NCI-H187 treated with DMSO at 0.1 percent for 48 hours (cell line): ENCODE data around the gene DCN.

ENCODE experiments used
- DNase-seq: peaks from one replicate; lab custom pipeline; 2025; lab: John Stamatoyannopoulos, UW

The DCN gene

DNA sequence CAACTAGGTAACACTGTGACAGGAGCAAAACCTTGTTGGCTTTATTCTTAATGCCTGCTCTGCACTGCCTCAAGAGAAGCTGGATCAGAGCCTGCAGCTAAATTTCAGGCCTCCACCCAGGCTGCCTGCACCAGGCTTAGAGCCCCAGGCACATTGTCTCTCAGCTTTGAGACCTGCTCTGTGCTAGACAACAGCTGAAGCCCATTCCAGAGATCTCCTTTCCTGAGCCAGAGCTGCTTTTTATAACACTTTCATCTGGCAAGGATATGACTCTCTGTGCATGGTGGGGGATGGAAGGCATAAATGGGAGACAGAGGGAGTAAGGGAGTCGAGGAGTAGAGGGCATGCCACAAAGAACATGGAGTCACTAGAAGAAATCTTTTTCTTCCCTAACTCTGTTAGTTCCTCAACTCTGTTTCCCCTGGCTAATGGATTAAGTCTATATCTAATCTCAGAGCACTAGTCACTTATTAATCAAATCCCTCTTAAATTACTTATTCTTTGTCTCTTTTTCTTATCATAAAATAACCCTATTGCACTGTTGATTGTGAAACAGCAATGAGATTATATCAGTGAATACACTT lies 44.2 kb downstream of the DCN start:
- DNase-seq: no peak

DNA sequence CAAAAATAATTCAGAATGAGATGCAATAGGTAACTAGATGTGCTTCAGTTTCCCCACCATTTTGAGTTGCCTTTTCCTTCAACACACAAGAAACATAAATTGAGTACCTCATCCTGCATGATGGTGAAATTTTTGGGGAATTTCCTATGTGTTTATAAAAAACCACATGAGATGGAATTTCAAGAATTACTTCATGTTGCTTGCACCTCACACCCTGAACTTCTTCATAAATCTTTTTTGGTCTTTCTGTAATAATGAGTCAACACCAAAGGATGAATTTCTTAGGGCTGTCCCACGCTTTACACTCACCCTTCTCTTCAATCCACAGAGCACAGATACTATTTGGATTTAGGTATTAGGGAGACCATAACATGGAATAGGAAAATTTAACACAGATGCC lies 48.7 kb downstream of the DCN start:
- DNase-seq: no peak

DNA sequence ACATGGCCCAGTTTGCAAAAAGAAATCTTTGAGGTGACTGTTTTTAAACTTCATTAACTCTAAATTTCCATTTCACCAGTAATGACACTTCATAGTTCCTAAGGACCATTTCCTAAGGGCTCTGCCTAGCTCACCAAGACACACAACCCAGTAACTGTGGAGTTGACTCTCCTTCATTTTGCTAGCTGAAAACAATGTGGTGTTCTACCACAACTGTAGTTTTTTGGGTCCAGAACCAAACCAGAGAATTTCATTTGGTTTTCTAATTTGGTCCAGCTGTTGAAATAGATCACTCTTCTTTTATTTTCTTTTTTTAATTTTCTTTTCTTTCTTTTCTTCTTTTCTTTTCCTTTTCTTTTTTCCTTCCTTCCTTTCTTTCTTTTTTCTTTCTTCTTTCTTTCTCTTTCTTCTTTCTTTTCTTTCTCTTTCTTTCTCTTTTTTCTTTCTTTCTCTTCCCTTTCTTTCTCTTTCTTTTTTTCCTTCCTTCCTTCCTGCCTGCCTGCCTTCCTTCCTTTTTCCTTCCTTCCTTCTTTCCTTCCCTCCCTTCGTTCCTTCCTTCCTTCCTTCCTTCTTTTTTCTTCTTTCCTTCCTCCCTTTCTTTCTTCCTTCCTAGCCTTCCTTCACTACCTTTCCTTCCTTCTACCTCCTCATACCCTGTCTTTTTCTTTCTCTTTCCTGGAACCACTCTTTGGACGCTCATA lies 52.8 kb downstream of the DCN start:
- DNase-seq: no peak

DNA sequence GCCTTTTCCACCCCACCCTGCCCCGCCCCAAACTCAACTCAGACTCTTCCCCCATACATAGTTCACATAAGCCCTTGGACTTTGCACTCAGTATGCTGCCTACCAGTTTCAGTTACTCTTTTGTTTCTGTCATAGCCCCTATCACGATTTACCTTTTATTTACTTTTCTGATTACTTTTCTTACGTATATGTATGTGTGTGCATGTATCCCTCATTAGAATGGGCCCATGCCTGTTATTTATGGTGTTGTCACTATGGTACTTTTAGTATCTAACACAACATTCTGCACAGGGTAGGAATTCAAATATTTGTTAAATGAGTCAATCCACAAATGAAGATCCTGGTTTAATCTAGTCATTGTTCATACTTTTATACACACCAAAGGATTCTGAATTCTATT lies 54.9 kb downstream of the DCN start:
- DNase-seq: no peak

DNA sequence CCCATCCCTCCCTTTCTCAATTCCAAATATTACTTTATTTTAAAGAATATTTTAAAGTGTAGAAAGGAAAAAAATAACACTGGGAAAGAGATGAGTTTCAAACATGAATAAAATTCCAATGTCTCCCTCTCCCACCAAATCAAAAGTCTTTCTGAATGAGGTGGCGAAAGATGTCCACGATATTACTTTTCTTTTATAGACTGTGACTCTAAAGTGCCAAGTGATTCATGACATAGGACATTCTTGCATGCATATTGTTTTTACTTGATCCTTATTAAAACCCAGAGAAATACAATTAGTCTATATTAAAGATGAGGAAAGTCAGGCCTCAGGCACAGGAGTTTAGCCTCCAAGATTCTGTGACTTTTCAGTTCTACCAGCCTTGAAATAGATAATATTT lies 55.3 kb downstream of the DCN start:
- no peak for DNase-seq

DNA sequence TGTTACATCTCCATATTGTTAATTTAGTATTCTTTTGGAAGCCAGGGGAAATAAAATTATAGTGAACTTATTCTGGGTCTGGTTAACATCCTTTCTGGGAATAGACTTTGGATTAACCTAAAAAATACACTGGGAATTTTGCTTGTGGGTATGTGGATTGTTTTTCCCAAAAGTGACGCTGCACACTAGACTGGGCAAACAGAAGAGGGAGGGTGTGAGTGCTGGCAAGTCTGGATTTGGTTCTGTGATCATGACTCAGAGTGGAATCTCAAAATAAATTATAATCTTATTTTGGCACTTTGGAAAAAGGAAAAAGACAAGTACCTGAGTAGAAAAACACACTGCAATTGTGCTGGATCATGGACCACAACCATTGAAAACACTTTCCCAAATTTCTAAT lies 56.1 kb downstream of the DCN start:
- DNase-seq: no peak

DNA sequence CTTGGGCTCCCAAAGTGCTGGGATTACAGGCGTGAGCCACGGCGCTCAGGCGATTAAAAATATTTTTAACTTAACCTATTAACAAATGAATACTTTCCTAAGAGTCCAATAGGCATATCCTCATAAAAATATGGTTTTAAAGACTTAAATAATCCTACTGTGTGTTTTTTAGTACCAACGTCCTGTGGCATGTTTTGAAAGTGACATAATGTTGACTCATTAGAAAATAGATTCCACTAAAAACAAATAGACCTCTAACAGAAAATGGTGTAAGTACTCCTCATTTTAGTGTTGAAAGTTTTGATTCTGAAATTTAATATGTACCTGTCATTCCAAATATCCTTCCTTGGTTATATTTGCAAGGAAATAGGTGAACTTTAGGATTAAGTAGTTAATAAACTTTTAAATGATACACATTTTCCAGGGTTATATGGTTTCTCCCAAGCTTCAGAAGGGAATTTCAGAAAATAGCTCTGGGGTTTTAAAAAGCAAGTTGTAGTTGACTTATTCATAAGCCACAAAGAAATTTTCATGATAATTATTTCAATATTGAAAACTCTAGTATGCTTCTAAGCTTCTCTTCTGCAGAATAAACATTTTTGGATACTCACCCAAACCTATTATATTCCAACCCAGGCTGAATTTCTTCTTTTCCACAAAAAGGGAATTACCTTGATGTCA lies 59.2 kb downstream of the DCN start:
- no peak for DNase-seq

DNA sequence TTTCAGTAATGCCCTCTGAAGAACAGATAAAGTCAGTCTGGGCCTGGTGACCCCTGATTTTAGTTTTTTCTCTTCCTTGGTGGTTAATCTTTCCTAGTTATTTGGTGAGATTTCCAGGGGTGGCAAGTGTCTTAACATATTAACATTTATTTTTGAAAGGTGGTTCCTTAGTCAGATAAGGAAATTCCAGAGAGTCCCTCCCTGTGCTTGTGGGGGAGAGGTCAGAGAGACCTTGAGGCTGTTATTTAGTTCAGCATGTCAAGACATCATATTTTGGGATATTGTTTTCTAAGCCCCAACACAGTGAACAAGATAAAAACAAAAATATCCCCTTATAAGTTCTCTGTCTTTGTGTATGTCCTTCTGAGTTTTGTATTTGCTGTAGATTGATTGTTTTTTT lies 61.8 kb downstream of the DCN start:
- no peak for DNase-seq

DNA sequence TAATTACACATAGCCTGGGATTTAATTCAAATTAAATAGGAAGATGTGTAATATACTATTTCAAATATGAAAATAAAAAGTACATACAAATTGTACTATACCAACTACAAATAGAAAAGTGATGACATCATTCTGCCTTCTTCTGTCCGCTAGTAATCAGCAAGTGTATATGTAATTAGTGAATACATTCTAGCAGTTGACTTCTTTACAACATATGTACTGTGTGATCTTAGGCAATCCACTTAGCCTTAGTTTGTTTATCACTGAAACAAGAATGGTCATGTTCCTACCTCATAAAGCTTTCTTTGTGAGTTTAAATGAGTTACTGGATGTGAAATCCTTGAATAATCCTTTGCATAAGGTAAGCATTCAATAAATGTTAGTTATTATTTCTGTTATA lies 63.5 kb downstream of the DCN start:
- DNase-seq: no peak

DNA sequence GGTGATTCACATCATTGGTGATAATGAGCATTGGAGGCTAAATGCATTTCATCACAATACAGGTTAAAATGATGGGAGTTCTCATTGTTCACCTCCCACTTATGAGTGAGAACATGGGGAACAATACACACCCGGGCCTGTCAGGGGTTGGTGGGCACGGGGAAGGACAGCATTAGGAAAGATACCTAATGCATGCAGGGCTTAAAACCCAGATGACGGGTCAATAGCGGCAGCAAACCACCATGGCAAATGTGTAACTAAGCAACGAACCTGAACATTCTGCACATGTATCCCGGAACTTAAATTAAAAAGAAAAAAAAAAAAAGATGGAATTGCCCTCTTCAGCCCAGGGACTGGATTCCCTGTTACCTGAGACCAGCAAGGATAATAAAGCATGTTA lies 69.0 kb downstream of the DCN start:
- DNase-seq: no peak

DNA sequence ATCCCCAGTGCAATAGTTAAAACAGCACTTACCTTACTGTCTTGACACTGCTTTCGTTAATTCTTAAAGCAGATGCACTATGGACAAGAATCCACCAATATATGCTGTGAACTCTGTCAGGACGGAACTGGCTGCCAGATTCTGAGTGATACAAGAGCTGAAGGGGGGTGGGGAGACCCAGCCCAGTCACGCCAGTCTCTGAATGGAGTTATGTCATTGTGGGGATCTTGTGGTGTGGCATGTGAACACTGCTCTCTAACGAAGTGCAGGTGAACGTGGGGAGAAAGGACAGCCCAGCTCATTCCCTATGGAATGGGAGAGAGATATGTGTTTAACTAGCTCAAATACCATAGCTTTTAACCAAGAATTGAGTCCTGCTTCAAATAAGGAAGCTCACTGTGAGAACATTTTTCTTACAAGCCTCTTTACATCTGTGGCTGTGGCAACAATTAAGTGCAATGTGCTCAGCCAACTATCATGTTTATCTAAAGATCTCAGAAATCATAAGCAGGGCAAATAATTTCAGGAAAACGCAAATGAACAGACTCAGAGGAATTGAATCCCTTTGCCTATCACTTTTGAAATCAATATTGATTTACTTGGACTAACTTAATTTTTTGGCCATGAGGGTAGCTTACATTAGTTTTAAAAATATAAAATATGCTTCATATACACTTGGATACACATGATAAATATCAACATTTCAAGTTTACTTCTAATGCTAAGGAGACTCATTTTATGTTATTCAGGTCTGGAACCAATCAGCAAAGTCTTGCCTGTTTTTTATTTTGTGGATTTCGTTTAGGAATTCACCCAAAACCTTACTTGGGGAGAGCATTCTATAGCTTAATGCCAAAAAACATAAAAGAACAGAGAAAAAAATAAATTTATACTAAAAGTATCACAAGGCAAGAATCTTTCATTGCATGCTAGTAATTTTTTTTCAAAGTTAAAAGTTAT lies 71.0 kb downstream of the DCN start, which contains the start of gene LUM:
Gene LUM (minus strand): TSS at position 129 of the 960 bp plus-strand sequence. CDS start 2,515 bp downstream, outside the sequence.
- DNase-seq: no peak

DNA sequence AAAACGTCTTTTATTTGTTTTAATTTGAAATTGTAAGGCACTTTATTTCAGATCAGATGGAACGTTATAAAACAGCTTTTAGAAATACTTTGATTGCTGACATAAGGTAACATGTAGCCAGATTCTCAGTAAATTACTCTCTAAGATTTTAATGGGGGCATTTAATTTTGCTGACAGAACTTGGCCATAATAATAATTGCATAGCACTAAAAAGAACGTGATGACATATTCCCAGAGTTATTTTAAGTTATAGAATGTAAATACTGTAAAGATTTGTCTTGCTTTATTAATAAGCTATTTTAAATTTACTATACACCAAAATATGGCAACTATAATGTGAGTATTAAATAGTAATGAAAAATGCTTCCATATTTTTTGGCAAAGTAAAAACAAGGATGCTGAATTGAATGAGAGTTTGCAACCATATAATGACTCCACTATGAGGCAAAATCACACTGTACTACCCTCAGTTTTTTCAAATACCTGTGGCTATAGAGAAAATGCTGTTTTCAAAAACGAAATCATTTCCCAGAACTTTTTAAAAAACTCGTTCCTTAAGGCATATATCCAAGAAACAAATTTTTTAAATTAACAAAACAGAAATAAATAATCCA lies 72.2 kb downstream of the DCN start:
- DNase-seq: no peak

DNA sequence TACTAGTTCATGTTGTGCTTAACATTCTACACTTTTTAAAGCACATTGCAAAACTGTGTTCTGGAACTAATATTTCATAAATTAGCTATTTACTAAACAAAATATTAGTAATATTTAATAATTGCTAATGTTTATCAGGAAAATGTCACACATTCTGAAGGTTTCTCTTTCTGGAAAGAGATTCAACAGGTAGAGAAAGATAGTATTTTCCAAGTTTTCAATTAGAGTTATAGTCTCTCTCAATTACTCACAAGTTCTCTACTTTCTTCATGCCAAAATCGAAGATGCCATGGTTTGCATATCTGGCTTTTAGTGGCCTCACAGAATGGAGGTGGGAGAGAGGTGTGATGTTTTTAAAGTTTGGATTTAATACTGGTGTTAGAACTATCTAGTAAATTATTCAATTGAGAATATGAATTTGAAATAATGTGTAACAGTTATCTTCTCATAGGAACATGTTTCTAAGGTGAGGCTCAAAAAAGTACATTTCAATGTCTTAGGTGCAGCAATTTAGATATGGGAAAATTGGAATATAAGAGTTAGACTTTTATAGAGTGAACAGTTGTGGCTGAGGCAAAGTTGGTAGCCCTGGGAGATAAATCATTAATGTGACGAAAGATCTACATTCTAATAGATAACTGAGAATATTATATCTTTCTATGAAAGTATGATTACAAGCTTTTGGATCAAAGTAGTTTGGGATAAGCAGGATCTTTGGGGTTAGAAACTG lies 72.9 kb downstream of the DCN start:
- no peak for DNase-seq

DNA sequence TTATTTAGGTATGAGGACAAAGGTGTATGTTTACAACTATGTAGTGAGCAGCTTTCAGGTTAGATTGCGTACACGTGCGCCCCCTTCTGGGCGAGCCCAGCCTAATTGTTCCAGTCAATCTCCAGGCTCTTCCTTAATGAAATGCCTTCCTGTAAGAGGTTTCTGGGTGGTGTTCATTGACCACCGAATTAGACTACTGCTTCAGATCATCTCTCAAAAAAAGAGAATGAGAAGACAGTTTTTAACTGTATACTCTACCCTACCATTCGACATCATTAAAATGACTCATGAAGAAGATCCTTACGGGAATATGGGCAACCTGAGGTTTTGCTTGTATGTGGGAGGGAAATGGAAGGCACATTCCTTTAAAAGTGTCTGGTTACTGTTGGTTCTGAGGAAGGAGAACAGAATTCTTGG lies 73.5 kb downstream of the DCN start:
- peak; percentile 19 for DNase-seq

DNA sequence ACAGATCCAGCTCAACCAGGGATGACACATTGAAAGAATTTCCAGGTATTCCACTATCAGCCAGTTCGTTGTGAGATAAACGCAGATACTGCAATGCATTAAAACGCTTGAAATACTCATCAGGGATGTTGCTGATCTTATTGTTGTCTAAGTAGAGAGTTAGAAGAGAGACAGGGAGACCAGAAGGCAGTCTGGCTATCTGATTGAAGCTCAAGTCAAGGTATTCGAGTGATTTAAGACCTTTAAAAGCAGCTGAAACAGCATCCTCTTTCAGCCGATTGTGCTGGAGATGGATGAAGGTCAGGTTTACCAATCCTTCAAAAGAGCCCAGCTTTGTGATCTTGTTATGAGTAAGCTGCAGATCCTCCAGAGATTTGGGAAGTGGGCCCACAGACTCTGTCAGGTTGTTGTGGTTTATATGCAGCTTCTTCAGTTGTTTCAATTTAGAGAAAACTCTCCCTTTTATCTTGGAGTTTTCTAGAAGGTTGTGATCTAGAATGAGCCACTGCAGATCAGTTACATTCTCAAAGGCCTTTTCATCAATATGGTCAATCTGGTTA lies 74.3 kb downstream of the DCN start:
- DNase-seq: no peak

DNA sequence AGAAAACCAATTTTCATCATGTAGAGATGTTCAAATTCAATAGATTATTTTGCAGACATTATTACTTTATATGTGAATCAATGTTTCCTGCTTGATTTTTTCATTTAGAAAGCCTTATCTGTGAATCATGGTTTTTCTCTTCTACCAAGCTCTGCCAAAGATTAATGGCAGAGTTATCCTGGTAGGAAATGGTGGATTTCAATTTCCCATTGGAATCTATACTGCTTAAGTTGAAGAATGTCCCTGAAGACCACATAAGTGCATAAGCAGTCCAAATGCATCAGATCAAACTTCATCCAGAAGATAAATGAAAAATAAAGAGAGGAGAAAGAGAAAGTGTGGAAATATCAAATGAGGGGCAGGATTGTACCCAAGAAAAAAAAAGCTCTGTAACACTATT lies 76.3 kb downstream of the DCN start:
- no peak for DNase-seq

DNA sequence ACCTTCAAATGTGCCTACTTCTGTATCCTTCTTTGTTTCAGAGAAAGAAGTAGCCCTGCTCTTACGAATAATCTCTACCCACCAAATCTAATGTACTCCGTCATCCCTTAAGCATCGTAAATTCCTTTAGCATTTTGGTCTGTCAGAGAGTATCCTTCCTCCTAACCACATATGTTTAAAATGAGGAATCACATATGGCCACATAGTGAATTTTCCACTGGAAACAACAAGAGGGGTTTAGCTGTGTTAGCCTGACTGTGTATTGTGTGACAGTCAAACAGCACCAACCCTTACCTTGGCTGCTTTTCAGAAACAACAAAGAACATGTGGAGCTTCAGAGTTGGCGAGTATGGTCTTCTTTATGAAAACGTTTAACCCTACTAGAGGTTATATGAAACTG lies 76.8 kb downstream of the DCN start:
- no peak for DNase-seq

DNA sequence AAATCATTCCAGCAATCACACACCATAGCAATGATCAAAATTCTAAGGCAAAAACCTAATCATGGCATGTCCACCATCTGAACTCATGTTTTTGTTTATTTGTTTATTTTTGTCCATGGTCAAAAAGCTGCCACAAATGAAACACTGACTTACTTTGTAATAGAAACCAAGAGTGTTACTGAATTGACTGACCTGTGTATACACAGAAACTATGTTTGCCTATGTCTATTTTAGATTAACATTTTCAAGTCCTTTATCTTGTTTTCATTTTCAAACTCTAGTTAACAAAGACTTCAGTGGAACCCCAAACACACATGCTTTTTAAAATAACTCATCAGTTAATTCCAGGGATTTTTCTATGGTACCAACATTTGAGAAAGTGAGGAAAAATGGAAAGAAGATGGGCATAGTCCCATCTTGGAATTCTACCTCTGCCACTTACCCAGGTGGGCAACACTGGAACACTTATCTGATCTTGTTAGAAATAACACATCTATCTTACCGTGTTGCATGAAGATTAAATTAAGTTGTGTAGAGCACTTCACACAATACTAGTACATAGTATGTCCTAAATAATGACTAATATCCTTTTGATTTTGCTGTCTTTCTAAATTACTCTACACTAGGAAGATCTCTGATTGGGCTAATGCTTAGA lies 77.7 kb downstream of the DCN start:
- DNase-seq: no peak

DNA sequence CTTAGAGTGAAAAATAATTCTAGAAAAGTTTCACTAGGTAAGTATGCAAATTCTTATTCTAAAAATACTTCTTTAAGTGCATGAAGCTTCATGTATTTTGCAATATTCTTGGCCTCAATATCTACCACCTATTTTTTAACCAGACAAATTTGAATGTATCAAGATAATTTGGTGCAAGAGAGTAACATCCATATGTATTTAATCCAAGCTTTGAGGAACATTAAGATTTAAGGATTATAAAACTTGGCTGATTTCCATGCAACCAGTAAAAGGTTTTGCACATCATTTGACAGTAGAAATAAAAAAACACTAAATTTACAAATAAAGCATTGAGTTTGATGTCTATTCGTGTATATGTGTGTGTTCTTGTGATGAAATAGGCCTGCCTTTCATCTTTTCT lies 79.0 kb downstream of the DCN start:
- DNase-seq: no peak

DNA sequence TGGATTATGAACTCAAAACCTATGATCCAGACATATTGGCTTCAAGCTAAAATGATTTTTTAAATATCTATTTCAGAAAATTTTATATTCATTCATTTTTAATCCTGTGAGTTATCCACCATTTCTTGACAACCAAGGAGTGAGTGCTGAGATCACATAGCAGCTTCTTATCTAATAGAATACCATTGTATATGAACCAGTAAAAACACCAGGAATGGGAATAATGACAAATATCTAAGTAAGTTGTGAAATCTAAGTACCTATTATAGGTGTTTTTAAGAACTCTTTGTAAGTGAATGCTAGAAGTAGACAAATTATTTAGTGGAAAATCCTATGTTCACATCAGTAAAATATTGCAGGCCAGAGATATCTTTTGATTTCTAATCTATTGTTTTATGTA lies 79.5 kb downstream of the DCN start:
- DNase-seq: no peak
